ENCODE data around the gene UBA6.

UBA6 gene

GRCh38 chr4:67632492-67632891 is 68.5 kb downstream of the UBA6 start:
- H3F3A ChIP-seq (ENCODE audit: low read depth), result no peaks in the 10 kb centered on the region
- no peak overlapping the region for H3K4me2 ChIP-seq (ENCODE audit: low read depth, low read length, poor library complexity, severe bottlenecking)
- no peaks in the 10 kb centered on the region for H3K9me3 ChIP-seq (ENCODE audit: insufficient read depth, low read depth, low read length)
- H3K36me3 ChIP-seq (ENCODE audit: insufficient read depth, low read length), result peaks cover 76% of the 10 kb centered on the region
- no peaks in the 10 kb centered on the region for H4K20me1 ChIP-seq (ENCODE audit: insufficient read depth, low read length, poor library complexity, severe bottlenecking)
- H3K79me2 ChIP-seq (ENCODE audit: insufficient read depth, low read length), result no peaks in the 10 kb centered on the region
- no peaks in the 10 kb centered on the region for H3K9me2 ChIP-seq (replicated peaks; ENCODE audit: low read depth, low read length)
- no peaks in the 10 kb centered on the region for H3K27me3 ChIP-seq (ENCODE audit: insufficient read depth, low read length, poor library complexity, severe bottlenecking)
- no peak overlapping the region for H3K9ac ChIP-seq (ENCODE audit: low read depth, low read length, poor library complexity, severe bottlenecking)
- TF ChIP-seq EZH2phosphoT487 (IDR thresholded peaks at IDR 0.05; ENCODE audit: borderline replicate concordance) (no peak), CTCF (conservative IDR thresholded peaks at IDR 0.05; ENCODE audit: low read length) (no peak)
- no peaks in the 10 kb centered on the region for H3K4me1 ChIP-seq (ENCODE audit: insufficient read depth, low read length, poor library complexity, severe bottlenecking)
- no peak overlapping the region for H3K4me3 ChIP-seq (ENCODE audit: low read length, poor library complexity, severe bottlenecking)
- H2AFZ ChIP-seq (ENCODE audit: low read length), result no peak overlapping the region

- H3K9me2 ChIP-seq (replicated peaks; ENCODE audit: low read depth, low read length), result no peaks in the 10 kb centered on the region
- H3K4me1 ChIP-seq (ENCODE audit: insufficient read depth, low read length, poor library complexity, severe bottlenecking), result no peaks in the 10 kb centered on the region
- no peaks in the 10 kb centered on the region for H3K9me3 ChIP-seq (ENCODE audit: insufficient read depth, low read depth, low read length)
- no peaks in the 10 kb centered on the region for H3K79me2 ChIP-seq (ENCODE audit: insufficient read depth, low read length)
- H3K27me3 ChIP-seq (ENCODE audit: insufficient read depth, low read length, poor library complexity, severe bottlenecking), result no peaks in the 10 kb centered on the region
- H3K36me3 ChIP-seq (ENCODE audit: insufficient read depth, low read length), result peaks cover 72% of the 10 kb centered on the region
- H3K4me3 ChIP-seq (ENCODE audit: low read length, poor library complexity, severe bottlenecking), result no peak overlapping the region
- H3F3A ChIP-seq (ENCODE audit: low read depth), result no peaks in the 10 kb centered on the region
- H2AFZ ChIP-seq (ENCODE audit: low read length), result no peak overlapping the region
- no peak overlapping the region for H3K9ac ChIP-seq (ENCODE audit: low read depth, low read length, poor library complexity, severe bottlenecking)
- no peak overlapping the region for H3K4me2 ChIP-seq (ENCODE audit: low read depth, low read length, poor library complexity, severe bottlenecking)
- no peak for TF ChIP-seq EZH2phosphoT487 (IDR thresholded peaks at IDR 0.05; ENCODE audit: borderline replicate concordance)
- no peak; the same call in 1 of the 2 replicates for TF ChIP-seq CTCF (conservative IDR thresholded peaks at IDR 0.05; ENCODE audit: low read length)
- H4K20me1 ChIP-seq (ENCODE audit: insufficient read depth, low read length, poor library complexity, severe bottlenecking), result no peaks in the 10 kb centered on the region
These were observed 76.0 kb downstream of the UBA6 start for GRCh38 chr4:67624939-67625338.

- Histone ChIP-seq H3K4me1 (ENCODE audit: insufficient read depth, low read length, poor library complexity, severe bottlenecking) (no peaks in the 10 kb centered on the region), H3K9me3 (ENCODE audit: insufficient read depth, low read depth, low read length) (no peaks in the 10 kb centered on the region), H3K4me2 (ENCODE audit: low read depth, low read length, poor library complexity, severe bottlenecking) (no peak overlapping the region), H3F3A (ENCODE audit: low read depth) (no peaks in the 10 kb centered on the region; the same call in 1 of the 2 replicates), H3K27me3 (ENCODE audit: insufficient read depth, low read length, poor library complexity, severe bottlenecking) (no peaks in the 10 kb centered on the region), H3K36me3 (ENCODE audit: insufficient read depth, low read length) (peaks cover 40% of the 10 kb centered on the region; the same call in 1 of the 2 replicates), H4K20me1 (ENCODE audit: insufficient read depth, low read length, poor library complexity, severe bottlenecking) (no peaks in the 10 kb centered on the region), H2AFZ (ENCODE audit: low read length) (no peak overlapping the region), H3K9ac (ENCODE audit: low read depth, low read length, poor library complexity, severe bottlenecking) (no peak overlapping the region), H3K79me2 (ENCODE audit: insufficient read depth, low read length) (no peaks in the 10 kb centered on the region), H3K9me2 (replicated peaks; ENCODE audit: low read depth, low read length) (no peaks in the 10 kb centered on the region), H3K4me3 (ENCODE audit: low read length, poor library complexity, severe bottlenecking) (no peak overlapping the region)
- TF ChIP-seq EZH2phosphoT487 (IDR thresholded peaks at IDR 0.05; ENCODE audit: borderline replicate concordance) (no peak), CTCF (conservative IDR thresholded peaks at IDR 0.05; ENCODE audit: low read length) (no peak)
These were observed 84.5 kb downstream of the UBA6 start for GRCh38 chr4:67616478-67616877.
